Mesenchymal stem cell (in vitro differentiated cells and primary cell): ENCODE data around the gene FOXL3.

Source experiments
- DNase-seq: peaks from one replicate; pipeline ENCODE4 v3.0.0-alpha.2; 2013
- H2AFZ ChIP-seq: one replicate; pipeline ENCODE4 v1.6.1; 2013; ENCODE audit warnings: low read depth, mild to moderate bottlenecking, control low read depth, inconsistent platforms, low read length, moderate library complexity
- H2AK5ac ChIP-seq: 2 replicates; pipeline ENCODE4 v1.6.1; 2013; ENCODE audit warnings: low read length, moderate library complexity, mild to moderate bottlenecking, inconsistent platforms; ENCODE audit not compliant: severe bottlenecking
- H2BK120ac ChIP-seq: one replicate; pipeline ENCODE4 v1.6.1; 2013; ENCODE audit warnings: low read depth, mild to moderate bottlenecking, inconsistent platforms, low read length, moderate library complexity
- H2BK12ac ChIP-seq, 2 experiments: one replicate each; pipeline ENCODE4 v1.6.1; 2013; ENCODE audit warnings: inconsistent platforms in 2 of 2, low read length in 2 of 2, mild to moderate bottlenecking in 2 of 2, moderate library complexity in 2 of 2, control low read depth in 1 of 2
- H2BK15ac ChIP-seq: one replicate; pipeline ENCODE4 v1.6.1; 2013; ENCODE audit warnings: mild to moderate bottlenecking, low read depth, inconsistent platforms; ENCODE audit not compliant: poor library complexity, severe bottlenecking
- H2BK5ac ChIP-seq: 2 replicates; pipeline ENCODE4 v1.6.1; 2013; ENCODE audit warnings: low read depth, mild to moderate bottlenecking, low read length, control low read depth, inconsistent platforms; ENCODE audit not compliant: poor library complexity, severe bottlenecking
- H3K14ac ChIP-seq, 2 experiments: one replicate each; pipeline ENCODE4 v1.6.1; 2013; ENCODE audit warnings: inconsistent platforms in 2 of 2, low read length in 2 of 2, control low read depth in 1 of 2, mild to moderate bottlenecking in 1 of 2, moderate library complexity in 1 of 2
- H3K18ac ChIP-seq, 2 experiments: one replicate each; pipeline ENCODE4 v1.6.1; 2013; ENCODE audit warnings: inconsistent platforms in 2 of 2, low read length in 2 of 2, control low read depth in 1 of 2, low read depth in 1 of 2, mild to moderate bottlenecking in 1 of 2
- H3K23ac ChIP-seq, 2 experiments: one replicate each; pipeline ENCODE4 v1.6.1; 2013; ENCODE audit warnings: inconsistent platforms in 2 of 2, low read length in 2 of 2, mild to moderate bottlenecking in 2 of 2, moderate library complexity in 2 of 2, control low read depth in 1 of 2
- H3K27ac ChIP-seq: 2 replicates; pipeline ENCODE4 v1.5.1; 2013; ENCODE audit warnings: mild to moderate bottlenecking, moderate library complexity, low read length, control low read depth, inconsistent platforms; ENCODE audit not compliant: poor library complexity, severe bottlenecking
- H3K27me3 ChIP-seq, 2 experiments: 2 replicates each; pipeline versions ENCODE4 v1.6.1 to v1.7.0; 2013; ENCODE audit warnings: low read length in 2 of 2, mild to moderate bottlenecking in 2 of 2, moderate library complexity in 2 of 2, control low read depth in 1 of 2, inconsistent platforms in 1 of 2; ENCODE audit not compliant: control insufficient read depth in 1 of 2, insufficient read depth in 1 of 2
- H3K36me3 ChIP-seq, 2 experiments: 2 replicates each; pipeline versions ENCODE4 v1.6.1 to v1.7.0; 2013; ENCODE audit warnings: low read length in 2 of 2, control low read depth in 1 of 2, inconsistent platforms in 1 of 2, low read depth in 1 of 2, mild to moderate bottlenecking in 1 of 2; ENCODE audit not compliant: insufficient read depth in 2 of 2, control insufficient read depth in 1 of 2
- H3K4ac ChIP-seq, 2 experiments: one replicate each; pipeline ENCODE4 v1.6.1; 2013; ENCODE audit warnings: inconsistent platforms in 2 of 2, low read length in 2 of 2, mild to moderate bottlenecking in 2 of 2, moderate library complexity in 2 of 2, control low read depth in 1 of 2, low read depth in 1 of 2
- H3K4me1 ChIP-seq: 2 replicates; pipeline ENCODE4 v1.6.1; 2013; ENCODE audit warnings: low read depth, low read length, control low read depth; ENCODE audit not compliant: control insufficient read depth, insufficient read depth
- H3K4me2 ChIP-seq: 2 replicates; pipeline ENCODE4 v1.6.1; 2013; ENCODE audit warnings: low read length, mild to moderate bottlenecking, inconsistent platforms; ENCODE audit not compliant: poor library complexity, severe bottlenecking
- H3K4me3 ChIP-seq, 2 experiments: 2 replicates each; pipeline versions ENCODE4 v1.5.1 to v1.7.0; 2013; ENCODE audit warnings: low read length in 2 of 2, mild to moderate bottlenecking in 2 of 2, control low read depth in 1 of 2, low read depth in 1 of 2; ENCODE audit not compliant: insufficient read depth in 1 of 2
- H3K79me1 ChIP-seq: replicated peaks from 2 replicates; pipeline ENCODE4 v1.6.1; 2013; ENCODE audit warnings: mild to moderate bottlenecking, control low read depth, low read length, inconsistent platforms; ENCODE audit not compliant: poor library complexity, severe bottlenecking
- H3K9ac ChIP-seq: 2 replicates; pipeline ENCODE4 v1.7.0; 2013; ENCODE audit warnings: mild to moderate bottlenecking, low read length, moderate library complexity
- H3K9me3 ChIP-seq: 2 replicates; pipeline ENCODE4 v1.7.0; 2013; ENCODE audit warnings: mild to moderate bottlenecking, low read length; ENCODE audit not compliant: control insufficient read depth
- H4K8ac ChIP-seq: one replicate; pipeline ENCODE4 v1.6.1; 2013; ENCODE audit warnings: inconsistent platforms, mild to moderate bottlenecking, low read length, moderate library complexity
- H4K91ac ChIP-seq: one replicate; pipeline ENCODE4 v1.6.1; 2013; ENCODE audit warnings: mild to moderate bottlenecking, low read length, inconsistent platforms
- WGBS: methylation state at CpG from one replicate; pipeline ENCODE4 v1.1.7; 2013; ENCODE audit warnings: mixed read lengths; 5-methylcytosine and 5-hydroxymethylcytosine counted together

FOXL3 gene

GRCh38 chr7:304574-305409 lies 14.8 kb downstream of the FOXL3 start:
- H3K18ac ChIP-seq: no peak overlapping the region
- peaks cover 10 to 31% of the 10 kb centered on the region in 2 experiments for H3K27me3 ChIP-seq
- no peak overlapping the region for H3K27ac ChIP-seq
- H3K4ac ChIP-seq: no peak overlapping the region
- H3K23ac ChIP-seq: no peak overlapping the region
- no peak overlapping the region for H2BK15ac ChIP-seq
- H3K4me1 ChIP-seq: peaks cover 10% of the 10 kb centered on the region
- H2AK5ac ChIP-seq: no peak overlapping the region
- no peak overlapping the region for H3K14ac ChIP-seq
- no peaks in the 10 kb centered on the region for H3K79me1 ChIP-seq
- WGBS: 87% methylated on average over 17 of the region's 19 CpGs
- H2BK5ac ChIP-seq: no peak overlapping the region
- H3K4me3 ChIP-seq: no peak overlapping the region
- H3K9ac ChIP-seq: no peak overlapping the region
- no peaks in the 10 kb centered on the region for H3K36me3 ChIP-seq
- H2AFZ ChIP-seq: no peak overlapping the region
- H2BK12ac ChIP-seq: no peak overlapping the region
- no peak overlapping the region for H2BK120ac ChIP-seq
- DNase-seq: no peak
- no peak overlapping the region for H4K91ac ChIP-seq
- peaks cover 3% of the 10 kb centered on the region for H3K9me3 ChIP-seq
- H3K4me2 ChIP-seq: no peak overlapping the region
- no peak overlapping the region for H4K8ac ChIP-seq

- no peak overlapping the region for H3K14ac ChIP-seq
- no peak overlapping the region for H3K4me2 ChIP-seq
- H3K27me3 ChIP-seq: peaks cover 8 to 27% of the 10 kb centered on the region in 2 experiments
- WGBS: 93% methylated on average over 35 of the region's 35 CpGs
- no peak overlapping the region for H3K4ac ChIP-seq
- H3K18ac ChIP-seq: no peak overlapping the region
- H2AK5ac ChIP-seq: no peak overlapping the region
- H2BK5ac ChIP-seq: no peak overlapping the region
- no peak overlapping the region for H2BK12ac ChIP-seq
- H2BK120ac ChIP-seq: no peak overlapping the region
- no peak for DNase-seq
- no peaks in the 10 kb centered on the region for H3K36me3 ChIP-seq
- H3K9ac ChIP-seq: no peak overlapping the region
- peaks cover 3% of the 10 kb centered on the region for H3K9me3 ChIP-seq
- no peaks in the 10 kb centered on the region for H3K79me1 ChIP-seq
- H2BK15ac ChIP-seq: no peak overlapping the region
- no peak overlapping the region for H3K4me3 ChIP-seq
- H3K27ac ChIP-seq: no peak overlapping the region
- H3K23ac ChIP-seq: no peak overlapping the region
- H4K91ac ChIP-seq: no peak overlapping the region
- H4K8ac ChIP-seq: no peak overlapping the region
- no peak overlapping the region for H2AFZ ChIP-seq
- peaks cover 8% of the 10 kb centered on the region for H3K4me1 ChIP-seq
Observed at GRCh38 chr7:305410-306151, 15.6 kb downstream of the FOXL3 start.

- H3K9me3 ChIP-seq: peaks cover 3% of the 10 kb centered on the region
- H3K23ac ChIP-seq: no peak overlapping the region
- no peak overlapping the region for H3K9ac ChIP-seq
- no peaks in the 10 kb centered on the region for H3K79me1 ChIP-seq
- no peaks in the 10 kb centered on the region for H3K4me1 ChIP-seq
- no peaks in the 10 kb centered on the region for H3K36me3 ChIP-seq
- H3K27me3 ChIP-seq: peaks cover 21 to 32% of the 10 kb centered on the region in 2 experiments
- H4K91ac ChIP-seq: no peak overlapping the region
- no peak overlapping the region for H2AFZ ChIP-seq
- no peak overlapping the region for H3K14ac ChIP-seq
- no peak overlapping the region for H3K27ac ChIP-seq
- H3K4ac ChIP-seq: no peak overlapping the region
- H3K4me2 ChIP-seq: no peak overlapping the region
- no peak overlapping the region for H2BK15ac ChIP-seq
- WGBS: 83% methylated on average over 3 of the region's 3 CpGs
- no peak overlapping the region for H2BK5ac ChIP-seq
- no peak overlapping the region for H2AK5ac ChIP-seq
- H2BK12ac ChIP-seq: no peak overlapping the region
- DNase-seq: no peak
- H3K4me3 ChIP-seq: no peak overlapping the region
- H2BK120ac ChIP-seq: no peak overlapping the region
- no peak overlapping the region for H4K8ac ChIP-seq
- H3K18ac ChIP-seq: no peak overlapping the region
Observed at GRCh38 chr7:307970-308369, 18.0 kb downstream of the FOXL3 start.

- Histone ChIP-seq H3K9me3 (peaks cover 4% of the 10 kb centered on the region), H3K4ac (no peak overlapping the region), H2BK15ac (no peak overlapping the region), H3K79me1 (no peaks in the 10 kb centered on the region), H3K9ac (no peak overlapping the region), H3K36me3 (no peaks in the 10 kb centered on the region), H3K14ac (no peak overlapping the region), H2BK120ac (no peak overlapping the region), H2AFZ (no peak overlapping the region), H3K23ac (no peak overlapping the region), H4K91ac (no peak overlapping the region), H3K27ac (no peak overlapping the region), H3K27me3 (peaks cover 22 to 46% of the 10 kb centered on the region in 2 experiments), H2BK5ac (no peak overlapping the region), H3K4me2 (no peak overlapping the region), H4K8ac (no peak overlapping the region), H2AK5ac (no peak overlapping the region), H3K18ac (no peak overlapping the region), H3K4me3 (no peak overlapping the region), H2BK12ac (no peak overlapping the region), H3K4me1 (no peaks in the 10 kb centered on the region)
- 94% methylated on average over 11 of the region's 19 CpGs for WGBS
- DNase-seq: no peak
Observed at GRCh38 chr7:309586-310228, 19.7 kb downstream of the FOXL3 start.
